SHP77 treated with DMSO at 0.1 percent for 48 hours (cell line): ENCODE measurements around the gene TADA3.
A peak's percentile ranks its signal among the peaks of the same experiment; 100 is the strongest.

Experiments used
- DNase-seq: peaks from one replicate; lab custom pipeline; 2025; lab: John Stamatoyannopoulos, UW

Gene TADA3

DNA sequence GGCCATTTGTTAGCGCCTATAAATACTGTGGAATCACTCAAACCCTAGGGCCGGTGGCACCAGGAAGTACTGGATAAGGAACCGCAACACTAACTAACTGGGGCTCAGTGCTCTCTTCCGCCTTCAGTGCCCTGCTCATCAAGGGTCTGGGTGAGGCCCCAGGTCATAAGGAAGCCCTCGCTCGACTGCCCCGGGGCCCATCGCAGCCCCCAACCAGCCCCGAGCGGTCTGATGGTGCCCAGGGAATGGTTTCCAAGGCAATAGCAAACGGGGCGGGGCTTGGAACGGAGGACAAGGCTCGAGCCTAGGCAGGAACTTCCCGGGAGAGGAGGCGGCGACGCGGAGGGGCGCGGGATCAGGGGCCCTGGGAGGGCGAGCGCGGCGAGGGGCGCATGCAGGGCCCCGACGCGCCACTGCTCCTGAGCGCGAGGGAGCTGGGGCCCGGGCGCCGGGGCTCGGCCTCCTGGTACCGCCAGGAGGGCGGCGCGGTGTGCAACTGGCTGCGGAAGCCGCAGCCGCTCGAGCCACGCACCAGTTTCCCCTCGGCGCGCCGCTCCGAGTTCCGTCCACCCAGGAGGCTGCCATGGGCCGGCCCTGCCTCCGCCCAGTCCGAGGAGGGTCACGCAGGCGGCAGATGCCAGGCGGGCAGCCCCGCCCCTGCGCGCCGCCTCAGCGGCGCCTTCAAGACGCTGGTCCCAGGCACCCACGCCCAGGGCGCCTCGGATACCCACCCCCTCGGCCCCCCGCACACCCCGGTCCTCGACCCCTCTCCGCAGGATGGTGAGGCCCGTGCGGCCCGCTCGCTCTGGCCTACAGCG, 17.6 kb upstream of the TADA3 start, which contains the start of gene TTLL3:
Gene TTLL3, plus strand, starts transcription at position 648 of the 818 bp plus-strand sequence. CDS start 400 bp downstream, outside the sequence.
- peak; percentile 20 for DNase-seq

DNA sequence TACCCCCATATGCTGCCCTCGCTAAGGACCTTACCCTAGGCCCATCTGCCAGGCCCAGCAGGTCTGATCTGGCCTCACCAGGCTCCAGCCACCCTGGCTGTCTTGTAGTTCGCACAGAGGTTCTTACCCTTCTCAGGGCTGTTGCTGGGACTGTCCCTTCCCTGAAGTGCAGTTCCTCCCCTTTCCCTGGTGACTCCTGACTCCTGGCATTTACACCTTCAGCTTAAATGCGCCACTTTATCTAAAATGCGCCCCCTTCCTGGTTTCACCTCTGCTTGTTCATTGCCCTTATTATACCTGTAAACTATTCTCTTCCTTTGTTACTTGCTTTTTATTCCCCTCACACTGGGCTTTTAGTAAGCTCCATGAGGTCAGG, 17.0 kb upstream of the TADA3 start:
- no peak for DNase-seq

DNA sequence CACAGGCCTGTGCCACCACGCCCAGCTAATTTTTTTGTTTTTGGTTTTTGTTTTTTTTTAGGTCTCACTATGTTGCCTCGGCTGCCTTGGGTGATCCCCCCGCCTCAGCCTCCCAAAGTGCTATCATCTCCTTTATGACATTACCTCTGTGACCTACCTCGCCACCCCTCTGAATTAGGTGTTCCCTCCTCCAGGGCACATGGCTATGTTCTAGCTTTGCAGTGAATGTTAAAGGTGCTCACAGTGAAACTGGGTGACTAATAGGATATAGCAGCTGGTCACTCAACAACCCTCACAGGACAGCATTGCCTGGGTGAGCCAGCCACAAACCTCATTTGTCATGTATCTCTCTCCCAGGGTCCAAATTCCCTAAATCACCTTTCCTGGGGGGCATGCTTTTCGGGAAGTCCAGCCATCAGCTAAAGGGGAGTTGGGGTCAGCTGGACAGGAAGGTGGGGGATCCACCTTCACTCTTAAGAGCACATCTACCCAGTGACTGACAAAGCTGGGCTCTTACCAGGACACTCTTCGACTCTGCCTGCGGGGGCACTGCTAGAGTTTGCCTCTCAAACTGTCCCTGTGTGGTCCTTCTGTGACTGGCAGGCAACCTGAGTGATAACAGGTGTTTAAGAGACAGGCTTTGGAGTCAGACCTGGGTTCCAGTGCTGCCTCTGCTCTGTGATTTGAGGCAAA, 16.2 kb upstream of the TADA3 start:
- peak; percentile 34 for DNase-seq

DNA sequence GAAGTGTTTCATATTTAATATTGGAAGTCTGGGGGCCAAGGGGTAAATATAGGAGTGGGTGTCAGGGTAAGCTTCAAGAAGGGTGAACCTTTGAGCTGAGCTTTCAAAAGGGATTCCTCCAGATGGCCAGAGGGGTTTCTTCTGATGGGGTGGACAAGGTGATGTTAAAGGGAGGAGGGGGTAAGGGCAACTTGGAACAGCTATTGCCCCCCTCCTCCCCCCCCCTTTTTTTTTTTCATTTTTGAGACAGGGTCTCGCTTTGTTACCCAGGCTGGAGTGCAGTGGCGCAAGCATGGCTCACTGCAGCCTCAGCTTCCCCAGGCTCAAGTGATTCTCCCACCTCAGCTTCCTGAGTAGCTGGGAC, 15.7 kb upstream of the TADA3 start:
- no peak for DNase-seq

DNA sequence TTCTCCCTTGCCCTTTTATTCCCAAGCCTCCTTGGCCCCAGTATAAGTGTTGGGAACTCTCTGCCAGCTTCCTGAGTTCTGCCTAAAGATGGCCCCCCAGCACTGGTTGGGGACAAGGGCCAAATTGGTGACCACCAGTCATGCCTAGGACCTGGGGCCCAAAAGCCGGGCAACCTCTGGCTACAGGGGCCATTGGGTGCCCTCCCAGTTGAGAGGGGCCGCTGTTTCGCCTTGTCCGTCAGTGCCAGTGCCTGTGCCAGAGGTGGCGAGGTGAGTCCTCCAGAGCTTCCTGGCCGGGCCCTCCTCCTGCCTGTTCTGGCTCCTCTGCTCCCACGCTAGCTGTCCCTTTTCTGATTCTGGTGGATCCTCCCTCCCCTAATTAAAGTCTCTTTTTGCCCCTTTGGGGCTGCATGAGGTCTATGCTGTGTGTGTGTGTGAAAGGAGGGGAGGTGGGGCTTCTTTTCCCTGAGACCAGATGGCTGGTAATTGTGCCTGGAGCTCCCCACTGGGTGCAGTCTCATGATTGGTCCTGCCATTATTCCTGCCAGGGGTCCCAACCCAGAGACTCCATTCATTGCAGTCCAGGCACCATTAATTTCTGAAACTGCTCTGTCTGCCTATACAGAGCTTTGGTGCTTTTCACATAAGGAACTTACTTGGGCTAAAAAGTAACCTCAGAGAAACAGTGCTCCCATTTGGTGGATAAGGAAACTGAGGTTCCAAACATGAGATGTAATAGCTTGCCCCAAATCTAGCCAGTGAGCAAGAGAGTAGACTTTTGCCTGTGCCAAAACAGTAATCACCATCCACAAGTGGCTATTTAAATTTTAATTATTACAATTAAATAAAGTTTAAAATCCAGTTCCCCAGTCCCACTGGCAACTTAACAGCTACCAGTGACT, 14.7 kb upstream of the TADA3 start:
- no peak for DNase-seq

DNA sequence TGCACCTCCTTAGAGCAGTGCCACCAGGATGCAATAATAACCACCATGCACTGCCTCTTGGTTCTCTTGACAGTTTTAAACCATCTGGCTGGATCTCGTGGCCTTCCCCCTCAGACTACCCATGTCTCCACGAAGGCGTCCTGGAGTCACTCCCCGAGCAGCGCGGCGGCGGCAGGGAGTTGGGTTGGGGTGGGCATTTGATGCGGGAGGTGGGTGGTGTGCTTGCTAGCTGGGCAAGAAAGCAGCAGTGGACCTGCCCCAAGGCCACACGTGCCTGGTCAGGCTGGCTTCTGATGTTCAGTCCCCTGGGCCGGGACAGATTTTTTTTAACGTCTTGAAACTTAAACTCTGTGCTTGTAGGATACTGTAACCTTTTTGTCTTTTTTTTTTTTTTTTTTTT, 13.9 kb upstream of the TADA3 start:
- DNase-seq = no peak

DNA sequence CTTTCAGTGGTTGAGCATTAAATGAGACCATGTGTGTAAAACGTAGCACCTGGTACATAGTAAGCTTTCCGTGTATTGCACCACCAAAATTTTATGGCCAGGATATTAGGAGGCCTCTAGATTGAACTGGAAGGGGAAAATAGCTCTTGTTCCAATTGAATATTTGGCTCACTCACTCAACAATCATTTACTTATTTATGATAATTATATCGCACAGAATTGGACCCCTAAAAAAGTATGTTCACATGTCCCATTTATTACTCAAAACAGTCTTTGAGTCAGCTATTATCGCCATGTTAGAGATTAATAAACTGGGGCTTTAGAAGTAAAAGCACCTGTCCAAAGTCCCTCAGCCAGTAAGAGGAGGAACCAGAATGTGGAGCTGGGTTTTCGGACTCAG, 12.7 kb upstream of the TADA3 start:
- DNase-seq = no peak

DNA sequence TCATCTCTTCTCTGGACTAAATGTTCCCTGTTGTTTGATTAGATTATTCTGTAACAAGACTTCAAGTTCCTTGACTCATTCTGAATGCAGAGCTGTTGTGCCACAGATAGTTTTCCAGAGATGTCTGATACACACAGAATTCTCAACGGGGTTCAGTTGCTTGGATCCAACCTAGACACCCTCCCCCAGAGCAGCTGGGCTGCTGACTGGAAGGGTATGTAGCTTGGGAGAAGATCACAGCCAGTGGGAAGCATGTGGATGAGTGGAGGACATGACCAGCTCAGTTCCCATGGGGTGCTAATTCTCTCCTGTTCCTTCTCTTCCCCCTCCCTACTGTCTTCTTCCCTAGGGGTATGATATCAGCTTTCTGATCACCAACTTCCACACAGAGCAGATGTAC, 11.2 kb upstream of the TADA3 start:
- DNase-seq = no peak

DNA sequence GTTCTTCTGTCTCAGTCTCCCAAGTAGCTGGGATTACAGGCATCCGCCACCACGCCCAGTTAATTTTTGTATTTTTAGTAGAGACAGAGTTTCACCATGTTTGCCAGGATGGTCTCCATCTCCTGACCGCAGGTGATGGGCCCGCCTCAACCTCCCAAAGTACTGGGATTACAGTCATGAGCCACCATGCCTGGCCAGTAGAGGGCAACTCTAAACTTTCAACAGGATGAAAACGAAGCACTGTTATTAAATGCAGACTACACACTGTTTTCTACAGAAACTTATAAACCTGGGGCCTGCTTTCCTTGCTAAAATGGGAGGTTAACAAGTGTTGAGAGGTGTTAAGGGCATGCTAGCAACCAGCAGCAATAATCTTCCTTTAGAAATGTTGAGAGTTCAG, 8.3 kb upstream of the TADA3 start:
- DNase-seq = no peak

DNA sequence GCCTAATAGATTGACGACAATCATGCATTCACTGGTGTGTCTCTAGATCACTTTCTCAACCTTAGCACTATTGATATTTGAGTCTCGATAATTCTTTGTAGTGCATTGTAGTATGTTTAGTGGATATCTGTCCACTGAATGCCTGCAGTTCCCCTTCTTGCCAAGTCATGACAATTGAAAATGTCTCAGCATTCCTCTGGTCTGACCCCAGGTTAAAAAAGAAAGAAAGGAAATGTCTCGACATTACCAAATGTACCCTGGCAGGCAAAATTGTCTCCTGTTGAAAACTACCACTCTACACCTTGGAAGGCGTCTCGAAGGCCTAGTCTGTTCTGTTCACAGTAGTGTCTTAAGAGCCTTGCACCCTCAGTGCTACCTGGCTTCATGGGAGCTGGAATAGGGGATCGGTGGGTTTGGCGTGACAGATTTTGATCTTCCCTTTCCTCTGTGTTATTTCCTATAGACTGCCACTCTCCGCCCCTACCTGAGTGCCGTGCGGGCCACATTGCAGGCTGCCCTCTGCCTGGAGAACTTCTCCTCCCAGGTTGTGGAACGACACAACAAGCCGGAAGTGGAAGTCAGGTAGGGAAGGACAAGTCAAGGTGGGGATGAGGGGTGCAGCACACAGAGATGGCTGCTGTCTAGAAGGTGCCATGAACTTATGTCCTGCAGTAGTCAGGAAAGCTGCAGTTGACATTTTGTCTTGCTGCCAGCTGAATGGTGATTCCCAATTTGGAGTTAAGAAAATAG, 5.1 kb upstream of the TADA3 start:
- no peak for DNase-seq

DNA sequence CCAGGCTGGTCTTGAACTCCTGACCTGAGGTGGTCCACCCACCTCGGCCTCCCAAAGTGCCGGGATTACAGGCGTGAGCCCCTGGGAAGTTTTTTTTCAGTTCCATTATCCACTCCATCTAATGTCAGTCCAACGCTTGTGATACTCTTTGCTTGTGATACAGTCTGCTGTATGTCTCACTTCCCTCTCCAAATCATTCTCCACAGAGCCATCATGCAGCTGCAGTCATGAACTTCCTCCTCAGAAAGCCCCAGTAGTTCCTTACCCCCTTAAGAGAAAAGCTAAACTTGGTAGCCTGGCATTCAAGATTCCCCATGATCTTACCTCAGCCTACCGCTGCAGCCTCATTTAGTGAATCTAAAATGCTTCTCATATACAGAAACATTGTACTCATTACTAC, 2.9 kb upstream of the TADA3 start:
- DNase-seq = no peak

DNA sequence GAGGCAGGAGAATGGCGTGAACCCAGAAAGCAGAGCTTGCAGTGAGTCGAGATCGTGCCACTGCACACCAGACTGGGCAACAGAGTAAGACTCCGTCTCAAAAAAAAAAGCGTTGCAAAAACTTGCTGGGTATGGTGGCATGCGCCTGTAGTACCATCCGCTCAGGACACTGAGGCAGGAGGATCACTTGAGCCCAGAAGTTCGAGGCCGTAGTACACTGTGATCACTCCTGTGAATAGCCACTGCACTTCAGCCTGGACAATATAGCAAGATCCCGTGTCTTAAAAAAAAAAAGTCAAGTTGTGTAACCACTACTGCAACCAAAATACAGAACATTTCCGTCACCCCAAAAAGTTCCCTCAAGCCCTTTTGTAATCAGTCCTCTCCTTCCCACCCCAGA, 2.1 kb upstream of the TADA3 start:
- DNase-seq = no peak

DNA sequence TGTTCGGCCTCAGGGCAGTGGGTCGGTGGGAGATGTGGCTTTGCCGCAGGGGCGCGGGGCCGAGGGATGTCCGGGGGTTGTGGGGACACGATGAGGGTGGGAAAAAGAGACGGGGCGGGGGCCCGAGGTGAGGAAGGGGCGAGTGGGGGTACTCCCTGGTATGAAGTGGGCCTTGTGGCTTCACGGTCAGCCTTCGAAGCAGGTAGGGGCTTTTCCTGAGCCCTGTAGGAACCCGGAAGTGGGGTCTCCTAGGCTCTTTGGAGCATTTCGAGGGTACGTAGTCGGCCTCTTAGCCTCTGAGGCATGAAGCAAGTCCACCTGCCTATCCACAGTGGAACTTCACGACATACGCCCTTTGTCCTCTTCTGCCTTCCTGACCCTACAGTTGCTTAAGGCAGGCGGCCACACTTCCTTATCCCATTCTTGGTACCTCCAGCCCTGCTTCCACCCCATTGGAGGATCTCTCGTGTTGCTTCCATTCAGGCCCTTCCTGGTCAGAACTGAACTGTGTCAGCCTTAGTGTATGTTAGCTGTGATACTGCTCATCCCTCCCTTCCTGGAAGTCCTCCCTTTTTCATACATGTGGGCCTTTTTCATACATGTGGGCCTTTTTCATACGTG, 998 bp upstream of the TADA3 start:
- DNase-seq = no peak

DNA sequence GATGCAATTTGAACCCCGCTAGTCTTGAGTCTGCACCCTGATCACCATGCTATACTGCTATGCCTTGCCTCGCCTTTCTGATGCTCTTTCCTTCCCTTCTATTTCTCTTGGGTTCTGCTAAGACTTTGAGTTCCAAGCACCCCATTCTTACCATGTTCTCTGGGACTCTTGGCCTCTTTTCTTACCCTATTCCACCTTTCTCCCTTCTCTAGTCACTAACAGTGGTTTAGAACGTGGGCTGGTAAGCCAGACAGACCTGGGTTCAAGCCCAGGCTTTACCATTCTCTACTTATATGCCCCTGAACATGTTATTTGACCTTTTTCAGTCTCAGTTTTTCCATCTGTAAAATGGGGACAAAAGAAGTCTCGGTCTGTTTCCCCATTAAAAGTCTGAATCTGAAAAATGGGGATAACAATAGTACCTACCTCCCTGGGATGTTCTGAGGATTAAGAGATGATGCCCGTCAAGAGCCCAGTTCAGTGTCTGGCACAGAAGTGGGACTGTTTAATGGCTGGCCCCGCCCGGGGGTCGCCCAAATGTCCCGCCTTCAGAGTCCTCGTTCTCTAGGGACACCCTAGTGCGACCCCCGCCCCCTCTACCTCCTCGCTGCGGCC, 376 bp downstream of the TADA3 start:
- no peak for DNase-seq

DNA sequence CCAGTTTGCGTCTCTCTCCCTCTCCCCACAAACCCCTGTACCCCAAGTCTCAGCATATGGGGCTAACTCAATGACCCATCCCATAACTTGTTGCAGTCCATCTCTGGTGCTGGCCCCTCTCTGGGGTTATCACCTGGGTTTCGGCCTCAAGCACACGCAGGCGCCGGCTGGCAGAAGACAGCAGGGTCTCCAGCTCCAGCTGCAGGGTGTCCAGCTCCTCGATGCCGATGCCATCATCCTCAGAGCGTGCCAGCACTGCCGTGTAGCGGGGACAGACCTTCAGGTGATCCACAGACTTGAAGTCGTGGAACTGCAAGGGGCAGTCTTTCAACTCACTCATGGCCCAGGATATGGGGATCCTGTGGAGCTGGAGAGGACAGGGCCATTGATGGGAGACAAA, 1.1 kb downstream of the TADA3 start:
- no peak for DNase-seq

DNA sequence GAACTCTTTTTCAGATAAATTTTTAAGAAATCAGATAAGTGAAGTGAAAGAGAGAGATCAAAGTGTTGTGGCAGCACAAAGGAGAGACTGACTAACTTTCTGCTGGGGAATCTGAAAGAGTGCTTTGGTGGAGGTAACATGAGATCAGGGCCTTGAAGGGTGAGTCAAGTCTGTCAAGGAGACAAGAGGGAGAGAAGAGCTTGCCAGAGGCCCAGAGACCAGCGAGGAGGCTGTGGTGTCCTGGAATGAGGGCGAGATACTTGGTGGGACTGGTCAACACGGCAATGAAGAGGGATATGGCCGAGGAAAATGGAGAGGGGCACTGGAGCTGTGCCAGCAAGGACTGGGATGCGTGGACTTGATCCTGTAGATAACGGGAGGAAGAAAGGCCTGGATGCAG, 4.6 kb downstream of the TADA3 start:
- no peak for DNase-seq

DNA sequence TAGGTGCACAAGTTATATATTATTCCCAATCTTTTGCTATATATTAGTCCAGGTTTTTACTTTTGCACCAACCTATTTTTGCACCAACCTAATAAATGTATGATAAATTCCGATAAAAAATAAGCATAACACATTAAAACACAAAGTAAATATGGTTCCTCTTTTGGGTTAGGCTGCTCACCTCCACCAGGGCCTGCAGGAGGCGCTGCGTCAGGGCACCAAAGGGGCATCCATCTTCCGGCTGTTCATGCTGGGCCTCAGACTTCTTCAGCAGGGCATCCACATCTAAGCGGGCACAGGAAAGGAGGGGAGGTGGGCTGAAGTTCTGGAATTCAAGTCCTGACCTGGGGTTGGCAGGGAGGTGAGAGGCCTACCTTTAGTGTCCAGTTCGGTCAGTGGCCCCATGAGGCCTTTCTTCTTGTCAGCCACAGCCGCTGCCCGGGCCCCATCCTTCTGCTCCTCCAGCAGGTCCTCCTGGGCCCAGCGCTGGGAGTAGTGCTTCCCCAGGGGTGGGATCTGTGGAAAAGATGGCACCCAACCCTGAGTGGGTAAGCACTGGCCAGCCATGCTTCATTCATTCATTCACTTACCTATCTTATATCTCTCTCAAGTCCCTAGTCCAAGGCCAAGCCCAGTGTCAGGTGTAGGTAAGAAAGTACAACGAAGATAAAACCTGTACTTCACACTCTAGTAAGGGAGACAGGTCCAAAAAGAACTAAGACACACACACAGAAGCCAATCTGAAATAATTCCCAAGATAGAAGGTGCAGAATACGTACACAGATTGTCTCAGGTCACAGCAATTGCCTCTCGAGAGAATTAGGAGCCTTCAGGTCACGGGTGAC, 5.2 kb downstream of the TADA3 start:
- no peak for DNase-seq

DNA sequence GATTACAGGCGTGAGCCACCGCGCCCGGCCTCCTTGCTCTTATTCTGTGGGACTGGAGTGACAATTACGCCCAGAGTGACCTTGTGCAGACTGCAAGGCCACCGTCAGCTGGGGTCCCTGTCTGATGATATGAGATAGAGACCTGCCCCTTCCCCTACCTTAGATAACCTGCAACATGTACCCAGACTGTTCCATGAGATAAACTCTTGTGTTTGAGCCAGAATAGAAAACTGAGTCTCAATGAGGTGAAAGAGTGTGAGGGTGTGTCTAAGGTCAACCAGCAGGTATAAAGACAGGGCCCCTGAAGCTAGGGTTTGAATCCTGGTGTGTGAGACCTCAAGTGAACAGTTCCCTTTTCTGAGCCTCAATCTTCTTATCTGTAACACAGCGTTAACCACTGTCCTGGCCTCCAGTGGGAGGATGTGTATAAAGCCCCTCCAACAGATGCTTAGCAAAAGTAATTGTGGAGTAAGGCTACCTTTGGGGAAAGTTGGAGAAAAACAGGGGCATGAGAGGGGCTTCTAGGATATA, 6.0 kb downstream of the TADA3 start:
- DNase-seq = no peak

DNA sequence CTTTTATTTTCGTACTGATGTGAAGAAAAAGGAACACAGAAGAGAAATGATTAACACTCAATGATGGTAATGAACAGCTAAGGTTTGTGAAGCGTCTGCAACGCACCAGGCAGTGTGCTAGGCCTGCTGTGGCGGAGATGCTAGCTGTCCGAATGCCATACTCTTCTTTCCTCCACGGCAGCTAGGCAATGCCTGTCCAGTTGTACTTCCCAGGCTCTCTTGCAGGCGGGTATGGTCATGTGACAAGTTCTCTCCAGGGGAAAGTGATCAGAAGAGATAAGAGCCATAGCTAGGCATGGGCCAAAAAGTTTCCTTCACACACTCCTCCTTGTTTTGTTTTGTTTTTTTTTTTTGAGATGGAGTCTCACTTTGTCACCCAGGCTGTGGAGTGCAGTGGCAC, 6.7 kb downstream of the TADA3 start:
- DNase-seq = no peak

DNA sequence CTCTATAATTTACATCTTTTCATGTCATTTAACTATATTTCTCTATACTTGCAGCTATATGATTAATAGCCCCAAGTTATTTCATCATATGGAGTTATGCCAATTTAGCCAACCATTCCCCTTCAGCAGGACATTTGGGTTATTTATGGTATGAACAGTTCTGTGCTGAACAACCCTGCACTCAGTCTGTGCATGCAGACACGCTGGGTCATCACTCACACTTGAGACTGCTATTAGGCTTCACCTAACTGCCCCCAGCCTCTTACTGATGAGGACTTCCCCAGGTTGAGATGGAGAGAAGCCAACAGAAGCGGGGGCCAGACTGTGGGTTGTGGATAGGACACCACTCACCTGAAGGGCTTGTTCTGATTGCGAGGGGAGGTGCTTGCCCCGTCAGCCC, 7.3 kb downstream of the TADA3 start:
- no peak for DNase-seq
